ENCODE measurements around the gene PRDM16. TPM values are rescaled to one million over a fixed set of nuclear protein-coding genes. Genes with fewer than 3 reads are reported as not detected.

The PRDM16 gene
- total and polyA plus RNA-seq, 4 donors = 5.0 to 80.7 (median 41.5) TPM

- Histone ChIP-seq H3K27ac (ENCODE audit: low read depth in 1 of 2, low read length in 2 of 2) (no peak overlapping the region), H3K27me3 (ENCODE audit: control insufficient read depth in 1 of 2, insufficient read depth in 2 of 2, low read length in 1 of 2) (no peaks in the 10 kb centered on the region), H3K9me3 (ENCODE audit: control insufficient read depth, low read length) (no peaks in the 10 kb centered on the region), H3K4me1 (ENCODE audit: control insufficient read depth in 1 of 2, insufficient read depth in 2 of 2, low read length in 2 of 2) (no peaks in the 10 kb centered on the region), H3K36me3 (ENCODE audit: control insufficient read depth in 1 of 2, insufficient read depth in 2 of 2, low read length in 1 of 2) (no peaks in the 10 kb centered on the region), H3K4me3 (ENCODE audit: low read length in 2 of 2) (no peak overlapping the region)
- 78 to 84% methylated on average over 8 of the region's 8 CpGs for WGBS, 2 donors
- DNase-seq (no peak), ATAC-seq (ENCODE audit: low FRiP score) (no peak)
- intact Hi-C loops (cut with DNase I) = no loop called here
These were observed 372.4 kb downstream of the PRDM16 start for GRCh38 chr1:3441410-3441847.

GRCh38 chr1:3441880-3442279 lies 372.9 kb downstream of the PRDM16 start:
- Histone ChIP-seq H3K4me1 (ENCODE audit: control insufficient read depth in 1 of 2, insufficient read depth in 2 of 2, low read length in 2 of 2) (no peaks in the 10 kb centered on the region), H3K4me3 (ENCODE audit: low read length in 2 of 2) (no peak overlapping the region), H3K27ac (ENCODE audit: low read depth in 1 of 2, low read length in 2 of 2) (no peak overlapping the region), H3K27me3 (ENCODE audit: control insufficient read depth in 1 of 2, insufficient read depth in 2 of 2, low read length in 1 of 2) (no peaks in the 10 kb centered on the region), H3K9me3 (ENCODE audit: control insufficient read depth, low read length) (no peaks in the 10 kb centered on the region), H3K36me3 (ENCODE audit: control insufficient read depth in 1 of 2, insufficient read depth in 2 of 2, low read length in 1 of 2) (no peaks in the 10 kb centered on the region)
- peak in 1 of 2 donors; percentile 33 for DNase-seq
- no peak for ATAC-seq (ENCODE audit: low FRiP score)
- whole genome bisulfite sequencing, 2 donors = 76 to 79% methylated on average over 8 of the region's 8 CpGs
- intact Hi-C loops (cut with DNase I) = no loop called here

GRCh38 chr1:3442331-3442730 lies 373.3 kb downstream of the PRDM16 start:
- no peaks in the 10 kb centered on the region for H3K9me3 ChIP-seq (ENCODE audit: control insufficient read depth, low read length)
- H3K27ac ChIP-seq (ENCODE audit: low read depth in 1 of 2, low read length in 2 of 2) = no peak overlapping the region
- no peak for ATAC-seq (ENCODE audit: low FRiP score)
- DNase-seq = peak in 1 of 2 donors; percentile 21
- H3K4me1 ChIP-seq (ENCODE audit: control insufficient read depth in 1 of 2, insufficient read depth in 2 of 2, low read length in 2 of 2) = no peaks in the 10 kb centered on the region
- 76 to 81% methylated on average over 13 of the region's 13 CpGs for WGBS, 2 donors
- no peaks in the 10 kb centered on the region for H3K27me3 ChIP-seq (ENCODE audit: control insufficient read depth in 1 of 2, insufficient read depth in 2 of 2, low read length in 1 of 2)
- intact Hi-C loops (cut with DNase I) = no loop called here
- no peak overlapping the region for H3K4me3 ChIP-seq (ENCODE audit: low read length in 2 of 2)
- H3K36me3 ChIP-seq (ENCODE audit: control insufficient read depth in 1 of 2, insufficient read depth in 2 of 2, low read length in 1 of 2) = no peaks in the 10 kb centered on the region

GRCh38 chr1:3442901-3443300 lies 373.9 kb downstream of the PRDM16 start:
- no peak overlapping the region for H3K4me3 ChIP-seq (ENCODE audit: low read length in 2 of 2)
- 87 to 88% methylated on average over 12 of the region's 12 CpGs for WGBS, 2 donors
- no peak for ATAC-seq (ENCODE audit: low FRiP score)
- H3K9me3 ChIP-seq (ENCODE audit: control insufficient read depth, low read length) = no peaks in the 10 kb centered on the region
- H3K36me3 ChIP-seq (ENCODE audit: control insufficient read depth in 1 of 2, insufficient read depth in 2 of 2, low read length in 1 of 2) = no peaks in the 10 kb centered on the region
- no peaks in the 10 kb centered on the region for H3K27me3 ChIP-seq (ENCODE audit: control insufficient read depth in 1 of 2, insufficient read depth in 2 of 2, low read length in 1 of 2)
- no peak for DNase-seq
- no peaks in the 10 kb centered on the region for H3K4me1 ChIP-seq (ENCODE audit: control insufficient read depth in 1 of 2, insufficient read depth in 2 of 2, low read length in 2 of 2)
- intact Hi-C loops (cut with DNase I) = no loop called here
- H3K27ac ChIP-seq (ENCODE audit: low read depth in 1 of 2, low read length in 2 of 2) = no peak overlapping the region

GRCh38 chr1:3443807-3444206 lies 374.8 kb downstream of the PRDM16 start:
- ATAC-seq (ENCODE audit: low FRiP score) (no peak), DNase-seq (no peak)
- Histone ChIP-seq H3K4me3 (ENCODE audit: low read length in 2 of 2) (no peak overlapping the region), H3K9me3 (ENCODE audit: control insufficient read depth, low read length) (no peaks in the 10 kb centered on the region), H3K27ac (ENCODE audit: low read depth in 1 of 2, low read length in 2 of 2) (no peak overlapping the region), H3K27me3 (ENCODE audit: control insufficient read depth in 1 of 2, insufficient read depth in 2 of 2, low read length in 1 of 2) (no peaks in the 10 kb centered on the region), H3K36me3 (ENCODE audit: control insufficient read depth in 1 of 2, insufficient read depth in 2 of 2, low read length in 1 of 2) (no peaks in the 10 kb centered on the region), H3K4me1 (ENCODE audit: control insufficient read depth in 1 of 2, insufficient read depth in 2 of 2, low read length in 2 of 2) (no peaks in the 10 kb centered on the region)
- intact Hi-C loops (cut with DNase I) = no loop called here
- WGBS, 2 donors = 85 to 86% methylated on average over 7 of the region's 7 CpGs

GRCh38 chr1:3444298-3444697 lies 375.3 kb downstream of the PRDM16 start:
- H3K27ac ChIP-seq (ENCODE audit: low read depth in 1 of 2, low read length in 2 of 2) = no peak overlapping the region
- H3K9me3 ChIP-seq (ENCODE audit: control insufficient read depth, low read length) = no peaks in the 10 kb centered on the region
- intact Hi-C loops (cut with DNase I) = no loop called here
- no peaks in the 10 kb centered on the region for H3K27me3 ChIP-seq (ENCODE audit: control insufficient read depth in 1 of 2, insufficient read depth in 2 of 2, low read length in 1 of 2)
- no peak overlapping the region for H3K4me3 ChIP-seq (ENCODE audit: low read length in 2 of 2)
- no peaks in the 10 kb centered on the region for H3K36me3 ChIP-seq (ENCODE audit: control insufficient read depth in 1 of 2, insufficient read depth in 2 of 2, low read length in 1 of 2)
- DNase-seq = peak in 1 of 2 donors; percentile 21
- H3K4me1 ChIP-seq (ENCODE audit: control insufficient read depth in 1 of 2, insufficient read depth in 2 of 2, low read length in 2 of 2) = no peaks in the 10 kb centered on the region
- WGBS, 2 donors = 95% methylated on average over 18 of the region's 18 CpGs
- ATAC-seq (ENCODE audit: low FRiP score) = no peak

- H3K27ac ChIP-seq (ENCODE audit: low read depth in 1 of 2, low read length in 2 of 2) = no peak overlapping the region
These were observed 375.7 kb downstream of the PRDM16 start for GRCh38 chr1:3444736-3445135.

GRCh38 chr1:3450202-3450863 lies 381.3 kb downstream of the PRDM16 start:
- Histone ChIP-seq H3K27me3 (ENCODE audit: control insufficient read depth in 1 of 2, insufficient read depth in 2 of 2, low read length in 1 of 2) (no peaks in the 10 kb centered on the region), H3K4me1 (ENCODE audit: control insufficient read depth in 1 of 2, insufficient read depth in 2 of 2, low read length in 2 of 2) (no peaks in the 10 kb centered on the region), H3K9me3 (ENCODE audit: control insufficient read depth, low read length) (no peaks in the 10 kb centered on the region), H3K36me3 (ENCODE audit: control insufficient read depth in 1 of 2, insufficient read depth in 2 of 2, low read length in 1 of 2) (no peaks in the 10 kb centered on the region), H3K4me3 (ENCODE audit: low read length in 2 of 2) (no peak overlapping the region), H3K27ac (ENCODE audit: low read depth in 1 of 2, low read length in 2 of 2) (no peak overlapping the region)
- intact Hi-C loops (cut with DNase I) = loop anchor here (5.0 to 10.0 kb wide), 2 partner anchors 272 to 344 kb away; partner anchors contain the start of gene LRRC47 (in 2 of the 2)
- 88 to 90% methylated on average over 9 of the region's 9 CpGs for WGBS, 2 donors
- DNase-seq (no peak), ATAC-seq (ENCODE audit: low FRiP score) (no peak)

More at GRCh38 chr1:3444736-3445135, 375.7 kb downstream of the PRDM16 start:
- 74 to 78% methylated on average over 10 of the region's 10 CpGs for WGBS, 2 donors
- DNase-seq (peak in 1 of 2 donors; percentile 25), ATAC-seq (ENCODE audit: low FRiP score) (no peak)
- Histone ChIP-seq H3K27me3 (ENCODE audit: control insufficient read depth in 1 of 2, insufficient read depth in 2 of 2, low read length in 1 of 2) (no peaks in the 10 kb centered on the region), H3K36me3 (ENCODE audit: control insufficient read depth in 1 of 2, insufficient read depth in 2 of 2, low read length in 1 of 2) (no peaks in the 10 kb centered on the region), H3K4me3 (ENCODE audit: low read length in 2 of 2) (no peak overlapping the region), H3K4me1 (ENCODE audit: control insufficient read depth in 1 of 2, insufficient read depth in 2 of 2, low read length in 2 of 2) (no peaks in the 10 kb centered on the region), H3K9me3 (ENCODE audit: control insufficient read depth, low read length) (no peaks in the 10 kb centered on the region)
- intact Hi-C loops (cut with DNase I) = no loop called here

GRCh38 chr1:3450983-3451382 lies 382.0 kb downstream of the PRDM16 start:
- WGBS, 2 donors = 84 to 89% methylated on average over 12 of the region's 12 CpGs
- H3K27ac ChIP-seq (ENCODE audit: low read depth in 1 of 2, low read length in 2 of 2) = no peak overlapping the region
- H3K4me1 ChIP-seq (ENCODE audit: control insufficient read depth in 1 of 2, insufficient read depth in 2 of 2, low read length in 2 of 2) = no peaks in the 10 kb centered on the region
- DNase-seq = peak in 1 of 2 donors; percentile 13
- H3K4me3 ChIP-seq (ENCODE audit: low read length in 2 of 2) = no peak overlapping the region
- H3K36me3 ChIP-seq (ENCODE audit: control insufficient read depth in 1 of 2, insufficient read depth in 2 of 2, low read length in 1 of 2) = no peaks in the 10 kb centered on the region
- no peaks in the 10 kb centered on the region for H3K9me3 ChIP-seq (ENCODE audit: control insufficient read depth, low read length)
- H3K27me3 ChIP-seq (ENCODE audit: control insufficient read depth in 1 of 2, insufficient read depth in 2 of 2, low read length in 1 of 2) = no peaks in the 10 kb centered on the region
- ATAC-seq (ENCODE audit: low FRiP score) = no peak
- intact Hi-C loops (cut with DNase I) = loop anchor here (5.0 to 10.0 kb wide), 2 partner anchors 271 to 344 kb away; partner anchors contain the start of gene LRRC47 (in 2 of the 2)

Measured in aorta (tissue), 5 donors.